ENCODE results near the gene ABCC3. TPM values are rescaled to one million over a fixed set of nuclear protein-coding genes. Genes with fewer than 3 reads are reported as not detected.
A peak's percentile ranks its signal among the peaks of the same experiment; 100 is the strongest.

ABCC3 gene
- total and polyA plus RNA-seq, 2 donors (not counting 1 experiment from before 2014, with no cell fraction given), result 11.5 to 34.8 TPM

- H3K9me3 ChIP-seq (ENCODE audit: control insufficient read depth, insufficient read depth, low read depth, low read length), result no peaks in the 10 kb centered on the region
- H3K4me2 ChIP-seq (ENCODE audit: extremely low read depth, insufficient read depth, low read length), result no peak overlapping the region
- H3K9ac ChIP-seq (ENCODE audit: insufficient read depth, low read length), result no peak overlapping the region
- no peak overlapping the region for H2AFZ ChIP-seq (ENCODE audit: low read length)
- TF ChIP-seq, protein P1, sequence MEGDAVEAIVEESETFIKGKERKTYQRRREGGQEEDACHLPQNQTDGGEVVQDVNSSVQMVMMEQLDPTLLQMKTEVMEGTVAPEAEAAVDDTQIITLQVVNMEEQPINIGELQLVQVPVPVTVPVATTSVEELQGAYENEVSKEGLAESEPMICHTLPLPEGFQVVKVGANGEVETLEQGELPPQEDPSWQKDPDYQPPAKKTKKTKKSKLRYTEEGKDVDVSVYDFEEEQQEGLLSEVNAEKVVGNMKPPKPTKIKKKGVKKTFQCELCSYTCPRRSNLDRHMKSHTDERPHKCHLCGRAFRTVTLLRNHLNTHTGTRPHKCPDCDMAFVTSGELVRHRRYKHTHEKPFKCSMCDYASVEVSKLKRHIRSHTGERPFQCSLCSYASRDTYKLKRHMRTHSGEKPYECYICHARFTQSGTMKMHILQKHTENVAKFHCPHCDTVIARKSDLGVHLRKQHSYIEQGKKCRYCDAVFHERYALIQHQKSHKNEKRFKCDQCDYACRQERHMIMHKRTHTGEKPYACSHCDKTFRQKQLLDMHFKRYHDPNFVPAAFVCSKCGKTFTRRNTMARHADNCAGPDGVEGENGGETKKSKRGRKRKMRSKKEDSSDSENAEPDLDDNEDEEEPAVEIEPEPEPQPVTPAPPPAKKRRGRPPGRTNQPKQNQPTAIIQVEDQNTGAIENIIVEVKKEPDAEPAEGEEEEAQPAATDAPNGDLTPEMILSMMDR (conservative IDR thresholded peaks at IDR 0.05 in 1 of 2, IDR thresholded peaks at IDR 0.05 in 1 of 2; ENCODE audit: low read depth in 1 of 2, low read length in 2 of 2), result peak in 1 of 2 donors; percentile 23
- TF ChIP-seq EZH2 (IDR thresholded peaks at IDR 0.05; ENCODE audit: low read length, missing control alignments), result no peak
- H3K4me3 ChIP-seq (replicated peaks in 1 of 4; ENCODE audit: control extremely low read depth in 1 of 4, insufficient read depth in 1 of 4, low read depth in 3 of 4, low read length in 4 of 4), result no peak overlapping the region
- no peak overlapping the region for H3K27ac ChIP-seq (ENCODE audit: insufficient read depth, low read length)
- no peaks in the 10 kb centered on the region for H3K79me2 ChIP-seq (ENCODE audit: control insufficient read depth, insufficient read depth, low read length)
- H3K36me3 ChIP-seq (ENCODE audit: control insufficient read depth, insufficient read depth, low read length), result no peaks in the 10 kb centered on the region
- peak in 1 of 2 donors; percentile 28 for DNase-seq (ENCODE audit: low read depth in 2 of 2)
- H4K20me1 ChIP-seq (ENCODE audit: control insufficient read depth, extremely low read depth, insufficient read depth, low read length), result no peaks in the 10 kb centered on the region
- peaks cover 10% of the 10 kb centered on the region for H3K27me3 ChIP-seq (ENCODE audit: control insufficient read depth, insufficient read depth, low read length)
- H3K4me1 ChIP-seq (ENCODE audit: control insufficient read depth, extremely low read depth, insufficient read depth, low read length), result peaks cover 2% of the 10 kb centered on the region
Measured at GRCh38 chr17:50613007-50613992, 21.4 kb upstream of the ABCC3 start.

DNA sequence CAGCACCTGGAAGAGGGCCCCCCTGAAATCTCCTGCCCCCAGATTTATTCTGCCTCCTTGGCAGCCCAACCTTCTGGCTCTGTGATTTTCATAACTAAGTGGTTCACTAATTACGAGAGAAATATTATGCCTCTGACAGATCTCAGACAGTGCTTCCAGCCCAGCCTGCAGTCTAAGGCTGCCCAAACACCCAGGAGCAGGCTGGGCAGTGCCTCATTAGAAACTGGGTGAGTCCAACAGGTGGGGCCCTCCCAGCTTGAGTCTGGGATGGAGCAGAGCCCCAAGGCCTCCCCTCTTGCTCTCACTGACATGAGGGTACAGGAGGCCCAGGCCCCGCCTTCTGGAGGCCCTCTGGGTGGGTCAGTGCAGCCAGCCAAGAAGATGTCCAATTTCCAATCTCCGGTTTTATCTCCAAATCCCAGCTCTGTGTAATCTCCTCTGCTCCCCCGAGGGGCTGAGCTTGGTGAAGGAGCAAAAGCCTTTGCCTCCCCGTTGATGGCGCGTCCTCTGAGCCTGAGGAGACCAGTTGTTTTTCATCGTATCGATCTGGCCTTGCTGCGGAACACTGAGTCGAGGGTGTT lies 20.1 kb upstream of the ABCC3 start:
- TF ChIP-seq, protein P1 (conservative IDR thresholded peaks at IDR 0.05 in 1 of 2, IDR thresholded peaks at IDR 0.05 in 1 of 2; ENCODE audit: low read depth in 1 of 2, low read length in 2 of 2), result no peak
- no peak for TF ChIP-seq EZH2 (IDR thresholded peaks at IDR 0.05; ENCODE audit: low read length, missing control alignments)
- H3K79me2 ChIP-seq (ENCODE audit: control insufficient read depth, insufficient read depth, low read length), result no peaks in the 10 kb centered on the region

GRCh38 chr17:50615828-50616227 lies 18.9 kb upstream of the ABCC3 start:
- peaks cover 2% of the 10 kb centered on the region for H3K4me1 ChIP-seq (ENCODE audit: control insufficient read depth, extremely low read depth, insufficient read depth, low read length)
- no peak for TF ChIP-seq EZH2 (IDR thresholded peaks at IDR 0.05; ENCODE audit: low read length, missing control alignments)
- TF ChIP-seq, protein P1 (conservative IDR thresholded peaks at IDR 0.05 in 1 of 2, IDR thresholded peaks at IDR 0.05 in 1 of 2; ENCODE audit: low read depth in 1 of 2, low read length in 2 of 2), result no peak
- no peaks in the 10 kb centered on the region for H4K20me1 ChIP-seq (ENCODE audit: control insufficient read depth, extremely low read depth, insufficient read depth, low read length)
- H3K4me2 ChIP-seq (ENCODE audit: extremely low read depth, insufficient read depth, low read length), result no peak overlapping the region
- H3K4me3 ChIP-seq (replicated peaks in 1 of 4; ENCODE audit: control extremely low read depth in 1 of 4, insufficient read depth in 1 of 4, low read depth in 3 of 4, low read length in 4 of 4), result no peak overlapping the region
- DNase-seq (ENCODE audit: low read depth in 2 of 2), result no peak
- H2AFZ ChIP-seq (ENCODE audit: low read length), result no peak overlapping the region
- no peak overlapping the region for H3K9ac ChIP-seq (ENCODE audit: insufficient read depth, low read length)
- H3K36me3 ChIP-seq (ENCODE audit: control insufficient read depth, insufficient read depth, low read length), result no peaks in the 10 kb centered on the region
- no peak overlapping the region for H3K27ac ChIP-seq (ENCODE audit: insufficient read depth, low read length)
- no peaks in the 10 kb centered on the region for H3K79me2 ChIP-seq (ENCODE audit: control insufficient read depth, insufficient read depth, low read length)
- no peaks in the 10 kb centered on the region for H3K9me3 ChIP-seq (ENCODE audit: control insufficient read depth, insufficient read depth, low read depth, low read length)
- peaks cover 3% of the 10 kb centered on the region for H3K27me3 ChIP-seq (ENCODE audit: control insufficient read depth, insufficient read depth, low read length)

More for the DNA sequence above, 20.1 kb upstream of the ABCC3 start:
- no peak overlapping the region for H2AFZ ChIP-seq (ENCODE audit: low read length)
- H3K9me3 ChIP-seq (ENCODE audit: control insufficient read depth, insufficient read depth, low read depth, low read length), result no peaks in the 10 kb centered on the region
- H3K4me1 ChIP-seq (ENCODE audit: control insufficient read depth, extremely low read depth, insufficient read depth, low read length), result peaks cover 2% of the 10 kb centered on the region
- no peaks in the 10 kb centered on the region for H3K36me3 ChIP-seq (ENCODE audit: control insufficient read depth, insufficient read depth, low read length)
- no peak overlapping the region for H3K4me3 ChIP-seq (replicated peaks in 1 of 4; ENCODE audit: control extremely low read depth in 1 of 4, insufficient read depth in 1 of 4, low read depth in 3 of 4, low read length in 4 of 4)
- H3K27ac ChIP-seq (ENCODE audit: insufficient read depth, low read length), result no peak overlapping the region
- no peak overlapping the region for H3K9ac ChIP-seq (ENCODE audit: insufficient read depth, low read length)
- no peak overlapping the region for H3K4me2 ChIP-seq (ENCODE audit: extremely low read depth, insufficient read depth, low read length)
- no peak for DNase-seq (ENCODE audit: low read depth in 2 of 2)
- H3K27me3 ChIP-seq (ENCODE audit: control insufficient read depth, insufficient read depth, low read length), result peaks cover 10% of the 10 kb centered on the region
- H4K20me1 ChIP-seq (ENCODE audit: control insufficient read depth, extremely low read depth, insufficient read depth, low read length), result no peaks in the 10 kb centered on the region
